Measurements from ENCODE around the gene MZF1.

The MZF1 gene

DNA sequence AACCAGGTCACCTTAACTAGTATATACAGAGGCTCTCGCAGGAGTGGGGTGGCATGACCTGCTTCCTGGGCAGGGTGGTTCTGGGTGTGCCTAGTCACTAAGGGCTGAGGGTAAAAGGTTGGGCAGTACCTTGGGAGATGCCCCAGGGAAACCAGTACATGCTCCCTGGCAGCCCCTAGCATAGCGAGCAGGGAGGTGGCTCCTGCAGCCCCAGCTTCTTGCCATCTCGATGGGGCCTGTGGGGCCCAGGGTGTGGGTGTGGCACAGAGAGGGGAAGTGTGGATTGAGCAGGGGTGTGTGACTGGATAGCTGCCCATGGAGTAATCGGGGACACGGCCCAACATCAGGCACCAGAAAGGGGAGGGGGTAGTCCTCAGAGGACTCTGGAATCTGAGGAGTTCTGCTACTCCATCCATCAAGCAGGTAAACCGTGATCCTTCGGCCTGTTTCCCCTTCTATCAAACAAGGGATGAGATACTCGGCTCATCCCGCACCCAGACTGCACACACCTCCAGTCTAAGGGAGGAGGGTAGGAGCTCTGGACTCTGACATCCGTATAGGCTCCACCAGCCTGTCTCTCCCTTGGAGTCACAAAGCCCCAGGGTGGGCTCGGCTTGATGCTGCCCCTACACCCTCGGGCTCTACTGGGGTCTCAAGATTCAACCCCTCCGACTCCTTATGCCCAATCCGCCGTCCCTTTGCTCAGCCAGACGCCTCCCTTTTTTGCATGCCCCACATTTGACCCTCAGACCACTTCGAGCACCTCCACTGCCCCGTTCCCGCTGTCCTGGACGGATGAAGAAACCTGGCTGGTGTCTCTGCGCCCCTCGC is 54.7 kb downstream of the MZF1 start:
- H3K9me3 Mint-ChIP-seq = no peaks in the 10 kb centered on the region
- H3K27me3 Mint-ChIP-seq = no peaks in the 10 kb centered on the region
- peak overlapping the region; percentile 97 for H3K4me3 Mint-ChIP-seq
- H3K36me3 Mint-ChIP-seq (ENCODE audit: low read depth) = peaks cover 26% of the 10 kb centered on the region
- peaks cover 52% of the 10 kb centered on the region for H3K4me1 Mint-ChIP-seq (ENCODE audit: low read depth)
- H3K27ac Mint-ChIP-seq = peak overlapping the region; percentile 99

DNA sequence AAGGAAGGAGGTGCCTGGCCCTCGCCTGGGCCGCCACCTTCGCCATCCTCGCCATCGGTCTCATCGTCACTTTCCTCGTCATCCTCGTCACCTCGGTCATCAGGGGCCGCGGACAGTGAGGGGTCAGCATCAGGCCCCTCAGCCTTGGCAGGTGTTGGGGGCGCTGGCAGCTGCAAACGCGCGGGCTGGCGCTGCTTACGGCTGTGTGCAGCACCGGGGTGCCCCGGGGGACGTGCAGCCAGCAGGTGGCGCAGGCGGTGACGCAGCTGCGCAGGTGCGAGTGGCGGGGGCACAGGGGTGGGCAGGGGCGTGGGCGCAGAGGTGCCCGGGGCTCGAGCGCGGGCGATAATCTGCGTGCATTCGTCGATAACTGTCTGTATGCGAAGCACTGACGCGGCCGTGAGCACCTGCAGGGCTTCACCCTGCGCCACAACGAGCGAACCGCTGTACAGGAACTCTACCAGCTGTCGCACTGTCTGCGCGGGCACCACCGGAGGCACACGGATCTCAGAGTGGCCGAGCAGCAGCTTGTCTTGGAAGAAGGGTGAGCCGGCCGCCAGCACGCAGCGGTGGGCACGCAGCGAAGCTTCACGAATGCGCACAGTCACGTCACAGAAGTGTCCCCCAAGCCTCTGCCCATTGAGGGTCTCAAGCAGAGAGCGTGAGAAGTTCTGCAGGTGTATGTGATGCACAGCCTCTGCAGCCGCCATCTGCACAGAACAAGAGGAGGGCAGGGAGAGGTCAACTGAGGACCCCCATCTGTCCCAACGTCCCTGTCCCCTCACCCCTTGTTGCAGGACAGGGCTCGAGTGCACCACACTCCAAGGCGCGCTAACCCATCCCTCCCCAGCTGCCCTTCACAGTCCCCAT is 55.9 kb downstream of the MZF1 start:
- H3K36me3 Mint-ChIP-seq (ENCODE audit: low read depth) = peaks cover 26% of the 10 kb centered on the region
- H3K27me3 Mint-ChIP-seq = no peaks in the 10 kb centered on the region
- H3K9me3 Mint-ChIP-seq = no peaks in the 10 kb centered on the region
- peak overlapping the region; percentile 23 for H3K4me3 Mint-ChIP-seq
- H3K27ac Mint-ChIP-seq = no peak overlapping the region
- peaks cover 56% of the 10 kb centered on the region for H3K4me1 Mint-ChIP-seq (ENCODE audit: low read depth)

DNA sequence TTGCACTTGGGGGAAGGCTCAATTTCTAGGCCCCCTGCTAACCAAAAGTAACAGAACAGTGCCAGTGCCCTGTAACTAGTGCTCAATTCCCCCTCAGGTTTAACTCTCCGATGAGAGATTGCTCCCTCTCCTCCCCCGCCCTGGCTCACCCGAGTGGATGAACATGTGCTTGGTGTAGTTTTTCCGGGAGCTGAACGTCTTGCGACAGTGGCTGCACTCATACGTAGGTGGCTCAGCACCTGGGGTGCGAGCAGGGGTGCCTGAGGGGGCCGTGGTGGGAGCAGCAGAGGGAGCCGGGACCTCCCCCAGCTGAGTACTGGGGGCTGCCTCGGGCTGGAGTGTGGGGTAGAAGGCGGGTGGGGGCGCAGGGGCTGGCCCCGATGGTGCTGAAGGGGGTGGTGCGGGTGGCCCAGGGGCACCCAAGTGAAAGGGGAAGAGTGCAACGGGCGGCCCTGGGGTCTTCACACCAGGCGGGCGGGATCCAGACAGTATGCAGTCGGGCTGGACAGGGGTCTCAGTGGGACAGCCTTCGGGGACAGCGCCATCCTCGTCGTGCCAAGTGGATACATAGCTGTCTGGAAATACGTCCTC is 56.8 kb downstream of the MZF1 start:
- H3K27me3 Mint-ChIP-seq = no peaks in the 10 kb centered on the region
- H3K4me3 Mint-ChIP-seq = peak overlapping the region; percentile 88
- H3K4me1 Mint-ChIP-seq (ENCODE audit: low read depth) = peaks cover 56% of the 10 kb centered on the region
- H3K36me3 Mint-ChIP-seq (ENCODE audit: low read depth) = peaks cover 26% of the 10 kb centered on the region
- H3K27ac Mint-ChIP-seq = peak overlapping the region; percentile 85
- H3K9me3 Mint-ChIP-seq = no peaks in the 10 kb centered on the region

DNA sequence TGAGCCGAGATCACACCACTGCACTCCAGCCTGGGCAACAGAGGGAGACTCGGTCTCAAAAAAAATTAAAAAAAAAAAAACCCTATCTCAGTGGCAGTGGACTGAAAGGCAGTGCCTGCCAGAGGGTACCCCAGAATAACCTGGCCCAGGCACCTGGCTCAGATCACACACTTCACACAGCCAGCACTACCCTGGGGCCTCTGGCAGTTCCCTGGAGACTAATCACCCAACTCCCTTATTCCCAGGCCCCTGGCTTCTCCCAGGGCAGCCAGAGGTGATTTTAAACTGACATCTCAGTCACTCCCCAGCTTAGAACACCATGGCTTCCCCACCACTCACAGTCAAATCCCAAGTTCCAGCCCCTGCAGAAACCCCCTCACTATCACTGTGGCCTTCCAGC is 57.9 kb downstream of the MZF1 start:
- Mint-ChIP-seq H3K4me1 (ENCODE audit: low read depth) (peaks cover 52% of the 10 kb centered on the region), H3K9me3 (no peaks in the 10 kb centered on the region), H3K4me3 (peak overlapping the region; percentile 88), H3K27ac (peak overlapping the region; percentile 85), H3K36me3 (ENCODE audit: low read depth) (peaks cover 26% of the 10 kb centered on the region), H3K27me3 (no peaks in the 10 kb centered on the region)

DNA sequence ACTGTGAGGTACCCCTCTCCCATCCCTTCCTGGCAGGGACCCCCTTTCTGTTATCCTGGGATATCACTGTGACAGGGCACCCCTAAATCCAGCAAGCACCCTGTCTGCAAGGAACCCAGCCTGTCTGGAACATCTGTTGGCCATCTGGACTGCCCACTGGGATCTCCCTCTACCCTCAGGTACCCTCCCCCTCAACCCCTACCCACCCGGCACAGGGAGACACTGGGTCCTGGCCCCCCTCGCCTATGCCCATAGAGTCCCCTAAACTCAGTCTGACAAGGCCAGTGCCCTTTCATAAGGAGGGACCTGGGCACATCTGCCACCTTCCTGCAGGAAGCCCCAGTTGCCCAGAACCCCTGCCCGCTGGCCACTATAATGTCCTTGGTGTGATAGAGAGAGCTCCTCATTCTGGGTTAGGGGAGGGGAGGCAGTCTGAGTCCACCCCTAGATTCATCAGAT is 58.5 kb downstream of the MZF1 start:
- H3K4me3 Mint-ChIP-seq = peak overlapping the region; percentile 88
- peak overlapping the region; percentile 89 for H3K27ac Mint-ChIP-seq
- H3K9me3 Mint-ChIP-seq = no peaks in the 10 kb centered on the region
- H3K36me3 Mint-ChIP-seq (ENCODE audit: low read depth) = peaks cover 26% of the 10 kb centered on the region
- no peaks in the 10 kb centered on the region for H3K27me3 Mint-ChIP-seq
- peaks cover 45% of the 10 kb centered on the region for H3K4me1 Mint-ChIP-seq (ENCODE audit: low read depth)

DNA sequence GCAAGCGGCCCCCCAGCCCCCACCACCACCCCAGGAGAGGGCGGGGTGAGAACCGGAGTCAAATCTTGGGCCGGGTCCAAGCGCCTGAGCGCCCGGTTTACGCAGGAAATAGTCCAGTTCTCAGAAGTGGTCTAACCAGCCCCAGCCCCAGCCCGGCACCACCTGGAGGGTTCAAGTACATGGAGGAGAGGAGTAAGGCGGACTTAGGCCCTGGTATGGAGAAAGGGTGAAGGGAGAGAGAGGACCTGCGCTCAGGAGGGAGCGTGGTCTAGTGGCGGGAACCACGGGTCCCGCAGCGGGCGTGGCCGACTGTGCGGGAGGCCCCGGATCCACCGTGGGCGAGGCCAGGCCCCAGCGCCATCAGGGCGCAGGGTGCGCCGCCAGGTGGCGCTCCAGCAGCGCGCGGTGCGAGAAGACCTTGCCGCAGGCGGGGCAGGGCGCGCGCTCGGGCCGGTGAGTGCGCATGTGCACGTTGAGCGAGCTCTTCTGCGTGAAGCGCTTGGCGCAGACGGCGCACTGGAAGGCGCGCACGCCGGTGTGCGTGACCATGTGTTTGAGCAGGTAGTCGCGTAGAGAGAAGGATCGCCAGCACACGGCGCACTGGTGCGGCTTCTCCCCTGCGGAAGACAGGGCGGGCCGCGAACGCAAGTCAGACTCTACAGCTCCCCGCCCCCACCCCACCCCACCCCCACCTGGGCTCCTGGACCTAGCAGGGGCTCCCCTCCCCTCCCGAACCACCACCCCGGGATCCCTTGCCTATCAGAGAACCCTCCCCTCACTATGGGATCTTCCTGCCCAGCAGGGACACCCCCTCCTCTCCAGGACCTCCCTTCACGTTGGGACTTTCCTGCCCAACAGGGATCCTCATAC is 59.2 kb downstream of the MZF1 start:
- H3K4me1 Mint-ChIP-seq (ENCODE audit: low read depth) = peaks cover 39% of the 10 kb centered on the region
- H3K4me3 Mint-ChIP-seq = peak overlapping the region; percentile 88
- peak overlapping the region; percentile 89 for H3K27ac Mint-ChIP-seq
- peaks cover 23% of the 10 kb centered on the region for H3K36me3 Mint-ChIP-seq (ENCODE audit: low read depth)
- no peaks in the 10 kb centered on the region for H3K27me3 Mint-ChIP-seq
- H3K9me3 Mint-ChIP-seq = no peaks in the 10 kb centered on the region

DNA sequence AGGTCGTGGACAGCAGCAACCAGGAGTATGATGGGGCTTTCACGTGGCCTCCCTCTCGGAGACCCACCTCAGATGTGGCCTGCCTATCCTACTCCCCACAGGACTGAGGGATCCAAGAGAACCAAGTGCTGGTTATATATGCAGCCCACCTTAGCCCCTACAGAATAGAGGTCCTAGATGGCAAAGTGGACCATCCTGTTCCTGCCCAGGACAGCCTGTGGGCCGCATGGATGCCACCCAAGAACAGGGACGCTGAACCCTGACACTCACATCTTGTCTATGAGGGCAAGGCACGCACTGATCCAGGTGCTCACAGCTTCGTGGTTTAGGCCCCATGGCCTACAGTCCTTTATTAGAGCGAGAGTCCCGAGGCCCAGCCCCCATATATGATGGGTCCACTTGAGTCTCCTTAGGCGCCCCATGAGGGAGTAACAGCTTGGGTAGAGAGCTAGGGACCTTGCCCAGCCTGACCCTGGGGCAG is 59.9 kb downstream of the MZF1 start:
- peak overlapping the region; percentile 89 for H3K27ac Mint-ChIP-seq
- no peaks in the 10 kb centered on the region for H3K27me3 Mint-ChIP-seq
- peak overlapping the region; percentile 88 for H3K4me3 Mint-ChIP-seq
- H3K36me3 Mint-ChIP-seq (ENCODE audit: low read depth) = peaks cover 20% of the 10 kb centered on the region
- peaks cover 32% of the 10 kb centered on the region for H3K4me1 Mint-ChIP-seq (ENCODE audit: low read depth)
- no peaks in the 10 kb centered on the region for H3K9me3 Mint-ChIP-seq
